Cardiac septum (tissue), 1 donor: ENCODE data around the gene MRFAP1L1. TPM values are rescaled to one million over a fixed set of nuclear protein-coding genes. Genes with fewer than 3 reads are reported as not detected.
"Not testable (repeated sequence)": the region's sequence is repeated elsewhere in the genome, so short reads cannot be mapped to it uniquely, and the experiment has no call there.

Experiments
- DNase-seq: peaks from one replicate; pipeline ENCODE4 v3.0.0-alpha.2; 2020; ENCODE audit warnings: low spot score
- intact Hi-C: fragments of 100-400 bp; cut with DNase I; formaldehyde crosslinking; loops from one replicate; pipeline ENCODE4 v1.14.0; 2022
- total RNA-seq: library from RNA; stranded (reverse); fragmentation: NEBNext Ultra II Directional; extraction: Animal tissue kit (Norgen Biotek cat#: 25700); gene quantifications from one replicate; pipeline ENCODE4 v1.2.1, GENCODE V29; 2021
- donor health status: DM: no; HTN: no; CAD: no.

The MRFAP1L1 gene
- total RNA-seq, 1 donor from 2014 or later: 48.6 TPM

GRCh38 chr4:6740347-6740746 lies 30.7 kb upstream of the MRFAP1L1 start:
- DNase-seq: no peak
- intact Hi-C loops: no loop called here

- intact Hi-C loops: no loop called here
- no peak for DNase-seq
Observed at GRCh38 chr4:6739920-6740319, 30.3 kb upstream of the MRFAP1L1 start.

- no peak for DNase-seq
- intact Hi-C loops: no loop called here
Observed at GRCh38 chr4:6734165-6734786, 24.6 kb upstream of the MRFAP1L1 start.

- DNase-seq: no peak
- intact Hi-C loops: no loop called here
Observed at GRCh38 chr4:6733358-6734164, 23.9 kb upstream of the MRFAP1L1 start.

- no peak for DNase-seq
- intact Hi-C loops: no loop called here
Observed at GRCh38 chr4:6732441-6733357, 23.0 kb upstream of the MRFAP1L1 start.

GRCh38 chr4:6731780-6732179 lies 22.1 kb upstream of the MRFAP1L1 start:
- no peak for DNase-seq
- intact Hi-C loops: no loop called here

- intact Hi-C loops: no loop called here
- no peak for DNase-seq
Observed at GRCh38 chr4:6731318-6731675, 21.6 kb upstream of the MRFAP1L1 start.

GRCh38 chr4:6730603-6731317 lies 21.1 kb upstream of the MRFAP1L1 start:
- intact Hi-C loops: no loop called here
- no peak for DNase-seq

- intact Hi-C loops: no loop called here
- DNase-seq: no peak
Observed at GRCh38 chr4:6728320-6729029, 18.8 kb upstream of the MRFAP1L1 start.

GRCh38 chr4:6727943-6728250 lies 18.2 kb upstream of the MRFAP1L1 start:
- no peak for DNase-seq
- intact Hi-C loops: no loop called here

GRCh38 chr4:6727081-6727942 lies 17.6 kb upstream of the MRFAP1L1 start:
- DNase-seq: no peak
- intact Hi-C loops: no loop called here

- intact Hi-C loops, DNase-seq: not testable (repeated sequence)
Observed at GRCh38 chr4:6725427-6725961, 15.8 kb upstream of the MRFAP1L1 start.

GRCh38 chr4:6724421-6725111 lies 14.9 kb upstream of the MRFAP1L1 start:
- intact Hi-C loops: loop anchor here (5.0 kb wide), 1 partner anchor 248 kb away; no protein-coding TSS in a partner anchor
- DNase-seq: no peak

GRCh38 chr4:6723851-6724250 lies 14.2 kb upstream of the MRFAP1L1 start:
- no peak for DNase-seq
- intact Hi-C loops: loop anchor here (5.0 kb wide), 1 partner anchor 248 kb away; no protein-coding TSS in a partner anchor

- intact Hi-C loops: loop anchor here (5.0 kb wide), 1 partner anchor 249 kb away; no protein-coding TSS in a partner anchor
- DNase-seq: no peak
Observed at GRCh38 chr4:6722891-6723290, 13.2 kb upstream of the MRFAP1L1 start.

- intact Hi-C loops: loop anchor here (5.0 kb wide), 1 partner anchor 251 kb away; no protein-coding TSS in a partner anchor
Observed at GRCh38 chr4:6721121-6721520, 11.5 kb upstream of the MRFAP1L1 start.

GRCh38 chr4:6720202-6720699 lies 10.6 kb upstream of the MRFAP1L1 start:
- intact Hi-C loops: loop anchor here (1.0 to 5.0 kb wide), 3 partner anchors 154 to 350 kb away; no protein-coding TSS in a partner anchor
- DNase-seq: peak; percentile 92

More at GRCh38 chr4:6721121-6721520, 11.5 kb upstream of the MRFAP1L1 start:
- no peak for DNase-seq
